GM19035 (cell line): ENCODE data around the gene MAGEC3.

Source experiments
- ATAC-seq: cut with Tn5 transposase; IDR thresholded peaks from one replicate; pipeline ENCODE4 v1.9.1; 2021; ENCODE audit not compliant: unreplicated experiment

The MAGEC3 gene

GRCh38 chrX:141941234-141941633, 103.1 kb downstream of the MAGEC3 start:
- no peak for ATAC-seq

- ATAC-seq = no peak
These were observed 107.3 kb downstream of the MAGEC3 start for GRCh38 chrX:141945426-141945825.

DNA sequence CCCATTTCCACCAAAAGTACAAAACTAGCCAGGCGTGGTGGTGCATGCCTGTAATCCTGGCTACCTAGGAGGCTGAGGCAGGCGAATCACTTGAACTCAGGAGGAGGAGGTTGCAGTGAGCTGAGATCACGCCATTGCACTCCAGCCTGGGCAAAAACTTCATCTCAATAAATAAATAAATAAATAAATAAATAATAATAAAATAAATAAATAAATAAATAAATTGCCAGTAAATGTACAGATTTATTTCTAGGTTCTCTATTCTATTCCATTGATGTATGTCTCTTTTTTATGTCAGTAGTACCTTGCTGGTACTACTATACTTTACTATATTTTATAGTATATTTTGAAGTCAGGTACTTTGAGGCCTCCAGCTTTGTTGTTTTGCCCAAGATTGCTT, 109.2 kb downstream of the MAGEC3 start:
- ATAC-seq = no peak
